Measurements from ENCODE around the gene KIFC1.

KIFC1 gene

DNA sequence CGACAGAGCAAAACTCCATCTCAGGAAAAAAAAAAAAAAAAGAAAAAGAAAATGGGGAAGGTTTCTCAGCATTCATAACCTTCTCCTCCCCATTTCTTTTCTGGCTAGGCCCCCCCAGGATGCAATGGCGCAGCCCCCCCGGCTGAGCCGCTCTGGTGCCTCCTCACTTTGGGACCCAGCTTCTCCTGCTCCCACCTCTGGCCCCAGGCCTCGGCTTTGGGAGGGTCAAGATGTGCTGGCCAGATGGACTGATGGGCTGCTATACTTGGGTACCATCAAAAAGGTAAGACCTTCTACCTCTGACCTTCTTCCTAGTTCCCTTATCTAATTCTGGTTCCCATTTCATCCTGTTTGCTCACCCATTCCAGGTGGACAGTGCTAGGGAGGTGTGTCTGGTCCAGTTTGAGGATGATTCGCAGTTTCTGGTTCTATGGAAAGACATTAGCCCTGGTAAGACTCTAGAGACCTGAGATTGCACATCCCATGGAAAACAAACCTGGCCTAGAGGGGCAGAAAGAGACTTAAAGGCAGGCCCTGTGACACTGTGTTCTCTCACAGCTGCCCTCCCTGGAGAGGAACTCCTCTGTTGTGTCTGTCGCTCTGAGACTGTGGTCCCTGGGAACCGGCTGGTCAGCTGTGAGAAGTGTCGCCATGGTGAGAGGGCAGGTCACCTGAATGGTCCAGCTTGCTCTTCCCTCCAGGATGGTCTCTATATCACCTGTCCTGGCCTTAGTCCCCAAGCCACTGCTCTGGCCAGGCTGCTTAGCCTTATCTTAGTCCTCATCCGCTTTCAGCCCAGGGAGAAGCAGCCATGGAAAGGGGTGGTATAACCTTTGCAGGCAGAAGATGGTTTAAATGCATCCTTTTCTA, 20.8 kb downstream of the KIFC1 start:
- no peak for DNase-seq

DNA sequence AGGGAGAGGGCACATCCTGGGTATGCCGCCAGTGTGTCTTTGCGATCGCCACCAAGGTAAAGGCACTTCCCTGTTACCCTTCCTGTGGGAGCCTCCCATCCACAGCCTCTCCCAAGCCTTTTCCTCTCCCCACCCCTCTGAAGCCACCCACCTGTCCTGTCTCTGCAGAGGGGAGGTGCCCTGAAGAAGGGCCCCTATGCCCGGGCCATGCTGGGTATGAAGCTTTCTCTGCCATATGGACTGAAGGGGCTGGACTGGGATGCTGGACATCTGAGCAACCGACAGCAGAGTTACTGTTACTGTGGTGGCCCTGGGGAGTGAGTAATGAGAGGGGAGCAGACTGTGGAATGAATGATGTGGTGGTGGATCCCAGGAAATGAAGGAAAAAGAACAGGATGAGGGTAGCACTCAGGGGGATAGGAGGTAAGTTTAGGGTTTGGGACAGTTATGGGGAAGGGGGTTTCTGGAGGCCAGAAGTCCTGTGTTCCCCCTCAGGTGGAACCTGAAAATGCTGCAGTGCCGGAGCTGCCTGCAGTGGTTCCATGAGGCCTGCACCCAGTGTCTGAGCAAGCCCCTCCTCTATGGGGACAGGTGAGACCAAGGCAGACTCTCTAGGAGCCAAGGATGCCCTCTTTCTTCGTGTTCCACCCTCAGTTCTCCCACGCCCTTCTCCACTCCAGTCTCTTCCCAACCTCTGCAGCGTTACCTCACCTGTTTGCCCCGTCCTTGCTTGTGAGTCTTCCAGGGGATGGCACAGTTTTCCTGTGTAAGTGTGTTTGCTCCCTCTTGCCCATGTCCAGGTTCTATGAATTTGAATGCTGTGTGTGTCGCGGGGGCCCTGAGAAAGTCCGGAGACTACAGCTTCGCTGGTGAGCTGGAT, 21.9 kb downstream of the KIFC1 start:
- no peak for DNase-seq

DNA sequence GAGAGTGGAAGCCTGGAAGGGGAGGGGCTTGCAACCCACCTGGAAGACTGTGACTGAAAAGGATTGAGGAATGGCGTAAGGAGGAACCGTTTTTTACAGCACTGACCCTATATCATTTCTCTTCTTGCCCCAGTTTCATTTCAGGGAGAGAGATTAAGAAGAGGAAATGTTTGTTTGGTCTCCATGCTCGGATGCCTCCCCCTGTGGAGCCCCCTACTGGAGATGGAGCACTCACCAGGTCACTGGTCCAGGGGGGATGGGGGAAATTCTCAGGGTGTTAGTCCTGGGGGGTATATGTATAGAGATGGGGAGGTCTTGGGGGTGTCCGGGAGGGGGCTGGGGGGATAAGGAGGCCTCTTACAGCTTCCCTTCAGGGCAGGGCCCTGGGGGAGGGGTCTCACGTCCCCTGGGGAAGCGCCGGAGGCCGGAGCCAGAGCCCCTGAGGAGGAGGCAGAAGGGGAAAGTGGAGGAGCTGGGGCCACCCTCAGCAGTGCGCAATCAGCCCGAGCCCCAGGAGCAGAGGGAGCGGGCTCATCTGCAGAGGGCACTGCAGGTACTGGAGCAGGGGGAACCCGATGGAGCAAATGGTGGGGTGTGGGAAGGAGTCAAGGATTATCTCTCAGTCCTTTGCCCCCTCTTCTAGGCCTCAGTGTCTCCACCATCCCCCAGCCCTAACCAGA, 23.1 kb downstream of the KIFC1 start:
- DNase-seq: peak in 1 of 6 experiments; percentile 14

DNA sequence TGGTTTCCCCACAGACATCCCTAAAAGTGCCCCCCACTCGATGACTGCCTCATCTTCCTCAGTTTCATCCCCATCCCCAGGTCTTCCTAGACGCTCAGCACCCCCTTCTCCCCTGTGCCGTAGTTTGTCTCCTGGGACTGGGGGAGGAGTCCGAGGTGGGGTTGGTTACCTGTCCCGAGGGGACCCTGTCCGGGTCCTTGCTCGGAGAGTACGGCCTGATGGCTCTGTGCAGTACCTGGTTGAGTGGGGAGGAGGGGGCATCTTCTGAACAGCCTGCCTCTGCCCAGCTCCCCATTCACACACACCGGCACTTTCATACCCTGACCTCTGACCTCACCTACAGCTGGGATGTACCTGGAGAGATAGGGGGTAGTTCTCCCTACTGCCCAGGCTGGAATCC, 24.2 kb downstream of the KIFC1 start:
- DNase-seq: no peak

DNA sequence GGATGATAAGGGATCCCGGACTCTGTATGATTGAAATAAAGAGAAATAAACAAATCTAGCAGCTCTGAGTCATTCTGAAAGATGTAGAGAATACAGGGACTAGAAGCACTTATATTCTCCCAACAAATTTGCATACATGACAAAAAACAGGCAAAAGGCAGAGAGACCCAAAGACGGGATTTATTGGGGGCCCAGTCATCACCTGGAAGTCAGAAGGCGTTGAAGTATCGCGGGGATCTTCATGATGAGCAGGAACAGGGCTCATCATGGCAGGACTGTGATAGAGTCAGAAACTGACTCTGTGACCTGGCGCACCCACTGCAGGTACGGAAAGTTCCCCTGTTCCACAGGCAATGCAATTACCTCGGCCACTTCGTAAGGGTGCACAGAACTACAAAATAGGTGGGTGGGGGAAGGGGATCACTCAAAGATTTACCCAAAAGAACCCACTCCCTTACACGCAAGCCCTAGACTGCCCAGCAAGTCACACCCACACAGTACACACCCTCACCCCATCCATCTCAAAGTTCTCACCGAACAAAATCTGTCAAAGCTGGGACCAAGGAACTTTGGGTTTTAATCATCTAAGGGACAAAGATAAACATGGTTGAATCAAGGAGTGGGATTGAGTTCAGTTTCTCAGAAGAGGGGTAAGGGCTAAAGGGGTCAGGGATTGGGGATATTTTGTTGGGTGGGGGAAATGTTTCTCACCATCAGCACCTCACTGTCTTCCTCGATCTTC, 24.9 kb downstream of the KIFC1 start:
- DNase-seq: peak in 2 of 6 experiments; percentile 11 to 28

DNA sequence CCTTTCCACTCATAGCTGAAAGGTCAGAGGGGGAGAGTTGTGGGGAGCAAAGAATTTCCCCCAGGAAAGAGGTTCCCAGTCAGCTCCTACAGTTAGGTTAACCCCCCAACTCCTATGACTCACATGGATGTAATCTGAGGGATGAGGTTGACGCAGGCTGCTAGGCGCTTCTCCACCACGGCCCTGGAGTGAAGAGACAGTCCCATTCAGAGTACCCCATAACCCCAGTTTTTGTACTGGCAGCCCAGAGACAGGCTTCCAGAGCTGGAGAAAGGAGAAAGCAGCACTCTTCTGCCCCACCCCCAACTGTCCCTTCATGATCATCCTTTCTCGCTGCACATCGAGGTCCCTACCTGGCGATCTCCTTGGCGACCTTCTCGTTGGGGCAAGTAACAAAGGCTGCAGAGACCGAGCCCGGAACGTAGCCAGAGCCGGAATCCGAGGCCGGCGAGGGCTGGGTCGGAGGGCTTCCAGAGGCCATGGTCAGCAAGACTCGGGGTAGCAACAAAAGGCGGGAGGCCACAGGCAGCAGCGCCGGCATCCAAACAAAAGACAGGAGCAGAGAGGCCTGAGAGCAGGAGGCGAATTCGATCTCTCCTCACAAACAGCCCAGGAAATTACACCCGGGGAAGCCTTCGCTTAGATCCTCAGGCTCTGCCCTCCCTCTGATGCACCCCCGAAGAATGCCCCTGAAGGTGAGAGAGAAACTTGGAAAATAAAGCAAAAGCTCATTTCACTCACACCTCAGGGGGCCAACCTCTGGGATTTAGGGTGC, 25.7 kb downstream of the KIFC1 start:
- DNase-seq: peak in 2 of 6 experiments; percentile 26 to 42

DNA sequence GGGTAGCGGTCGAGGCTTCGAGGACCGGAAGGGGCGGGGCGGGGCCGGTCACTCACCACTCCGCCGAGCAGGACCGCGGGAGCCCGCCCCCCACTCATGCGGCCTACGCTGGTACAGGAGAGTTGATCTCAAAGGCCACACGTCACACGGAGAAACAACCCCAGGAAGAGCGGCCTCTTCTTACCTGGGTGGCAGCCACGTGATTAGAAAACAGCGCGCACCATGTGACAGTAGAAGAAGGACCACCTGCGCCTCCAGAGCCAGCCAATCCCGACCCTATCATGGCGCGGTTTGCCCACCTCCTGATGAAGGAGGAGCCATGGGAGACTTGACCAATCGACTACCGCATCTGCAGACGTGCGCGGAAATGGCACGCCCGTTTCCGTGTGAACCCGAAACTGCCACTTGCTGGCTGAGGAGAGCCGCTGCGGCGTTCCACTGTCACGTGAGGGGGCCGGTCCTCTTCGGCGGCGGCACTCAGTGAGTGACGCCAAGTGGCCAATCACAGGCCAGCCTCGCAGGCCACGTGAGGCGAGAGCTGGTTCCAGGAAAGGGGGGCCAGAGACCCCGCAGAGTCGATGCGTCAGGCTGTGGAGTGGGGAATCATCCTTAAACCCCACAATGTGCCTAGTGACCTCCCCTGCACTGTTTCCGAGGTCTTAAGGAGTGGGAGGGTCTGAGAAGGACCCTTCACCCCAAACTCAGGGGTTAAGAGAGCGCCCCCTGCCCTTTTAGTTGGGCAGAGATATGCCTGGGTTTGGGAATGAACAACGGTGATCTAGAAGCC, 26.5 kb downstream of the KIFC1 start, which contains the start of gene CUTA:
Gene CUTA, minus strand, starts transcription at position 205 of the 787 bp plus-strand sequence. Its CDS starts 107 bp downstream, at position 98.
- DNase-seq: peak; percentile 96 to 100 (median 99)

DNA sequence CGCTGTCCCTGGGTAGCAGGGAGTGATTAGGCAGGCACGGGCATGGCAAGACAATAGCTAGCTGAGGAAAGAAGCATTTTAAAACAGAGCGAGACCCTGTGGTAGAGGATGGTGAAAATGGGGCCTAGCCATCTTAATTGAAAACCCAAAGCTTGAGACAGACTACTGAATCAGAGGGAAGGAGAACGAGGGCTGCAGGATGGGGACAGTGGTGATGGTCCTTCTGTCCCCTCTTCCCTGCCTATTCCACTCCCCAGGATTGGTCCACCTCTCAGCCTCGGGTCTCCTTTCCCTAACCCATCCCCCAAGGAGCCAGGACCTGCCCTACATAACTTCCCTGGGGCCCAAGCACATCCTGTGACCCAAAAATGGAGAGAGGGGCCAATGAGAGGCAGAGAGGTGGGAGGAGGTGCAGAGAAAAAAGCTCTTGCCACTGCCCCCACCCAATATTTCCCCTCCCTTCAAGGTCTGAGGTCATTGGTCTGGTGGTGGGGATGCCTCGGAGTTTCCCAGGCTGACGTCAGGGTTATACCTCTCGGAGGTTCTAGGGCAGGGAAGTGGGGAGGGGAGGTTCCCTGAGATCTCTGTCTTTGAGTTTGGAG, 27.2 kb downstream of the KIFC1 start:
- peak in 2 of 6 experiments; percentile 20 to 37 for DNase-seq

DNA sequence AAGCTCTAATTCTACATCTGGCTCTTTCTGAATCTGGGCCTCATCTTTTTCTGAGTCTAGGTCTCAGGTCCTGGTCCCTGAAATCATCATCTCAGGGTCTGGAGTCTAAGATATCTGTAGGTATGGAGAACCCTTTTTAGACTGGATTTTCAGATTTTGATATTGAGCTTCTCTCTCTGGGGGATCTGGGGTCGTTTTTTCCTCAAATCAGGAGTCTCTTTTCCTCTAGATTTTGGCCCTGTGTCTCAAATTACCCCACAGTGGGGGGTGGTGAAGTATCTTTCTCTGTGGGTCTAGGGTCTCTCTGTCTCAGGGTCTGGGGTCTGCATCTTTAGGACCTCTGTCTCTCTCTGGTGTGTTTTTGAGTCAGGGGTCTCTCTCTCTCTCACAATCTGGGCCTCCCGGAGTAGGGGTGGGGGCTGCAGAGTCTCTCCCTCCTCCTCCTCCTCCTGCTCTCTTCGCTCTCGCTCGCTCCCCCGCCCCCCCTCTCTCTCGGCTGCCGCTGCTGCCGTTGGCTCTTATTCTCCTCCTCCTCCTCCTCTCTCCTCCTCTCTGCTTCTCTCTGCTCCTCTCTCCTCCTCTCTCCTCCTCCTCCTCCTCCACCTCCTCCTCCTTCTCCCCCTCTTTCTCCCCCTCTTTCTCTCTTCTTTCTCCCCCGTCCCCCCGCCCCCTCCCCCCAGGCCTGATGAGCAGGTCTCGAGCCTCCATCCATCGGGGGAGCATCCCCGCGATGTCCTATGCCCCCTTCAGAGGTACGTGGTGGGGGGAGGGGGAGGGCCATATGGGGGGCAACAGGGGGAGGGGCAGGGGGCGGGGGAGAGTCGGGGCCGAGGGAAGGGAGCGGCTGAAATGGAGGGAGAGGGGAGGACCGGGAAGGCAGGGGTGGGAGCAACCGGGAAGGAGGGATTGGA, 28.2 kb downstream of the KIFC1 start, which contains the start of gene SYNGAP1:
Gene SYNGAP1, plus strand, starts transcription at position 486 of the 911 bp plus-strand sequence. Its CDS starts 200 bp downstream, at position 686.
- DNase-seq: peak; percentile 12 to 44 (median 28)

DNA sequence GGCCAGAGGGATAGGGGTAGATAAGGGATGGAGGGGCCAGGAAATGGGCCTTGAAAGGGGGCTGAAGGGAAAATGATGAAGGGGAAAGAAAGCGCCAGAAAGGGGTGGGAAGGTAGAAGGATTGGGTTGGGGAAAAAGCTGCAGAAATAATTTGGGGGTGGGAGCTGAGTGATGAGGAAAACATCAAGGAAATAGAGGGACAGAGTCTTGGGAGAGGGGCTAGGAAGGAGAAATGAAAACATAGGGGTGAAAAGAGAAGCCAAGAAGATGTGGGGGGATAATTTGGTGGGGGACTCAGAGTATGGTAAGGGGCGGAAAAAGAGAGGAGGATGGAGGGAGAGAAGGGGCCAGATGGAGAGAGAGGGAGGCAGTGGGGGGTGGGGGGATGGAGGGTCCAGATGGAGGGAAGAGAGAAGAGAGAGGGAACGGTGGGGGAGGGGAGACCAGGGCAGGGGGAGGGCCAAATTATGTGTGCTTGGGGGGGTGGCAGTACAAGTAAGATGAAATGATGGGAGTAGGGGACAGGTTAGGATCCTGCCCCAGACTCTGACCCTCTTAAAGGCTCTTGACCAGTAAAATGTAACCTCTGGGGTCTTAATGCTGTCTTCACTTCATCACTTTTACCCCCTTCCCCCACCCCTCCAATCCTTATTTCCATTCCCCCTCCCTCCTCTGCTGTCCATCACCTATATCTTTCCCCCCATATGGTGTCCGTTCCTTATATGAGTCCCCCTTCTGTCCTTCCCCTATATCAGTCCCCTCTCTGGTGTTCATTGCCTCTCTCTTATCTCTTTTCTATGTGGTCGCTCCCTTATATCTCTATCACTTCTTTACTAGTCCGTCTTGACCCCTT, 29.1 kb downstream of the KIFC1 start:
- no peak for DNase-seq

DNA sequence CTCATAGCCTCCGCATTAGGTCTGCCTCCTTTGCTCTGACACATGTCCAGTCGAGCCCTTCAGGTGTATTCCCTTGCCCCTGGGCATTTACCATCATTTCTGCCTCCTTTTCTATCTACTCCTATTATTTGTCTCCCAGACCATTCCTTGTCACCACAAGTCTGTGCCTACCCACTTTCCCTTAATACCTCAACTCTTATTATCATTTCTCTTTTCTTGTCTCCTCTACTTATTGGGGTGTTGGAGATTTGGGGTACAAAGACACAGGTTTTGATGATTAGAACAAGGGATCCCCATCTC, 29.7 kb downstream of the KIFC1 start:
- DNase-seq: no peak

DNA sequence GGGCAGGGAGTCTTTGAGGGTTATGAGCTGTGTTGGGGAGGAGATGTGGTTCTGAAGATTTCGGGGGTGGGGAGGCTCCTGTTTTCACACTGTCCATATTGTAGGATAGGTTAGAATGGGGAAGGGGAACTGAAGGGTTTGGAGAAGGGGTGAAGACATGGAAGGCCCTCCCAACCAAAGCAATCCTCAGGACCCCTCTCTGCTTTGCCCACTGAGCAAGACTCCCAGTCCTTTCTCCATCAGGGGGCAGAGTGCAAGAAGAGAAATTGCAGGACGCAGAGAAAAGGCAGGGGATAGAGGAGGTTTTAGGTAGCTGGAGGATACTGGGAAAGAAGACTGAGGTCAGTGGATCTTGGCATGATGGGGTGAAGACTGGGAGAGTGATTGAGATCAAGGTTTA, 32.2 kb downstream of the KIFC1 start:
- no peak for DNase-seq

DNA sequence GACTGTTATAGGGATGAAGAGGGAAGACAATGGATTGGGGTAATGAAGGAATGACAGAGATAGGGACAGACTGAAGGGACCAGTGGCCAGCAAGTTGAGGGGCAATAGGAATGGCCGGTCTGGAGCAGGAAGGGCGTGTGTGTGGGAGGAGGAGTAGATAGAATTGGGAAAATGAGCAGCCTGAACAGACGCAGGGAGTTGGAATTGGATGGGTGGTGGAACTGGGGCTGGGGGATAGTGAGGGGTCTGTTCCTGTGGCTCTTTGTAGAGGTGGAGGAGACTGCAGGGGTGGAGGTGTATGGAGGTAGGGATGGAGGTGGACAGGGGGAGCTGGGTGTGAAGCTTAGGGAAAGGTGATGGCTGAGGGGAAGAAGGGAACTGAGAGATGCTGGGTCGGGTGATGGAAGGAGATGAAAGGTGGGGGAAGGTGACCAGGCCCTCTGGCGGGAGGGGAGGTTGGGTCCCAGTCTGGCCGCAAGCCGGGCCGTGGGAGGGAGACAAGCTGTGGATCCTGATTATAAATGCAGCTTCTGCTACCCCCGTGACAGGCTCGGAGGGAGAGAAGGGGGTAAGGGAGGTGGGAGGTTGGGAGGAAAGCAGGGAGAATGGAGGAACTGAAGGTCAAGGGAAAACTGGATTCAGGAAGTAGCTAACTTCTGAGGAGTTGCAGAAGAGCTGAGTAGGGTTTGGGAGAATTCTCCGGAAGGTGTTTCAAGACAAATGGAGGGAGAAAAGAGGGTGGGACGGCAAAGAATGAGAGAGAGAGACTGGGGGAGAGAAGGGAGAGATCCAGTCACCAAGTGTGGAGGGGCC, 33.4 kb downstream of the KIFC1 start:
- DNase-seq: no peak

DNA sequence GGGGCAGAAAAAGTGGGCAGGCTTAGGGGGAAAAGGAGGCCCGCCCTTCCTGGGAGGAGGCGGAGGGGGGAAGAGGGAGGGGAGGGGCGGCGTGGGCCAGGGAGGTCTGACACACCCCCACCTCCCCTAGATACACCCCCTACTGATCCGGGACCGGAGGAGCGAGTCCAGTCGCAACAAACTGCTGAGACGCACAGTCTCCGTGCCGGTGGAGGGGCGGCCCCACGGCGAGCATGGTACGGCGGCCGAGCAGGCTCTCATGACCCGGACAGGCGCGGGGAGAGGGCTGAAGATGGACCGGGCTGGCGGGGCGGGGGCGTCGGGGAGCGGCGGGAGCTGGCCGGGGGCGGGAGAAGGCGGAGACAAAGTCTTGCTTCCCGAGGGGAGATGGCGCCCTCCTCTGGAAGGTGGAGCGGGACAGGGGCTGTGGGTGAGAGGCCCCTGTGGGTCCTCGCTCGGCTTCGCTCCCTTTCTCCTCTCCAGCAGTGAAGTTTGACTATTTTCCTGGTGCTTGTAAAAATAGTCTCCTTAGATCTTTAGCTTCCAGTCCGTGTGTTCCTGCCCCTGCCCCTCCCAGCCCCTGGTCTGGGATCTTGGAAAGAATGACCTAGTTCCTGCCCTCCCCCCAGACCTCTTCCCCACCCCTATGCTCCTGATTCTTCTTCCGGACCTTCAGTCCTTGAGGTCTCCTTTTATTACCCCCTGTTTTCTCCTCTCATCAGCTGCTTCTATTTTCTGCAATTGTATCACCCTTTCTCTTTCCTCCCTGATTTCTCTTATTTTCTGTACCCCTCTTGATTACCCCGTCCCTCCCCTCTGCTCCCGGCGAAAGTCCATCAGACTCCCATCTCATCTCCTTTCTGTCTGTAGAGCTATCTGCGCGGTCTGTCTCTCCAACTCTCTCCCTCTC, 34.3 kb downstream of the KIFC1 start:
- peak; percentile 77 to 88 (median 83) for DNase-seq

DNA sequence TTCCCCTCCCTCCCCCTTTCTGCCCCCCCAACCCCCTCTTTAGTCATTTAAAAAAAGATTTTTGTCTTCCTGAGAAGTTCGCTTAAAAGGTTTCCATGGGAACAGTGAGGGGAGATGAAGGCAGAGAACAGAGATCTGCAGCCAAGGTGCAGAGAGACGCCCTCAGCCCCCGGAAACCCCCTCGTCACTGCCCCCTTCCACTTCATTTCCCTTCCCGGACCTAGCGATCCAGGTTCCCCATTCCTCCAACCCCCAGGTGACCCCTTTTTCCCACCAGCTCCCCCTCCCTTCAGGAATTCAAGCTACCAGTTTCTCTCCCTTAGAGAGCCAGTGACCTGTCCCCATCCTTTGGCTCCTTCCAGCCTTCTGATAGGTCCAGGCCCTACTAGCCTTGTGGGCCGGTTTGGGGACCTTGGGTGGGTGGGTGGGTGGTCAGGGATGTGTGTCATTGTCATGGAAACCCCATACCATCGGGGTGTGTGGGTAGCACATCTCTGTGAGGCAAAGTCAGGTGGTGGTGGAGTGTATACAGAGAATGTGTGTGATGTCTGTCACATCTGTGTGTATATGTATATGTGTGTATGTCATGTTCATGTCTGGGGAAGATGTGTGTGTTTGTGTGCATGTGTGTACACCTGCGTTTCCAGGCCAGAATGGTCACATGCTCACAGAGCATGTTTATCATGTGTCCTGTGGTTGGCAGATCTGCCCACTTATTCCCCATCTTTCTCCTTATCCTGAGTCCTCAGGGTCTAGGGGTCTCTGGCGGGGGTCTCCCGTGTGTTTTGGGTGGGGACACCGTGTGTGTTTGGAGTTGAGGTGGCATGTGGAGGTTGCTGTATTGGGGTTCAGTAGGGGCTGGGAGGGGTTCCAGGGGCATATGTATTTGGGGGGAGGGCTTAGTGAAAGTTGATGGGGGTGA, 35.2 kb downstream of the KIFC1 start:
- peak; percentile 30 to 55 (median 47) for DNase-seq

Data from stimulated activated naive CD4-positive, alpha-beta T cell (primary cell).